Measurements from ENCODE around the gene NLGN1.

- TF ChIP-seq ISL1 (CRISPR knock-in tag; IDR thresholded peaks at IDR 0.05) (no peak), BACH2 (CRISPR knock-in tag; IDR thresholded peaks at IDR 0.05; ENCODE audit: borderline replicate concordance) (no peak), TCF4 (CRISPR knock-in tag; IDR thresholded peaks at IDR 0.05; ENCODE audit: borderline replicate concordance) (no peak), ZNF70 (CRISPR knock-in tag; IDR thresholded peaks at IDR 0.05) (no peak), RARB (CRISPR knock-in tag; IDR thresholded peaks at IDR 0.05) (no peak), OSR1 (CRISPR knock-in tag; IDR thresholded peaks at IDR 0.05) (no peak), ZNF8 (CRISPR knock-in tag; IDR thresholded peaks at IDR 0.05) (no peak), ARNTL (CRISPR knock-in tag; IDR thresholded peaks at IDR 0.05; ENCODE audit: borderline replicate concordance, low read depth) (no peak), ZFP3 (CRISPR knock-in tag; IDR thresholded peaks at IDR 0.05) (no peak), SNAI2 (CRISPR knock-in tag; IDR thresholded peaks at IDR 0.05) (no peak)
- TF ChIP-seq, protein P1, sequence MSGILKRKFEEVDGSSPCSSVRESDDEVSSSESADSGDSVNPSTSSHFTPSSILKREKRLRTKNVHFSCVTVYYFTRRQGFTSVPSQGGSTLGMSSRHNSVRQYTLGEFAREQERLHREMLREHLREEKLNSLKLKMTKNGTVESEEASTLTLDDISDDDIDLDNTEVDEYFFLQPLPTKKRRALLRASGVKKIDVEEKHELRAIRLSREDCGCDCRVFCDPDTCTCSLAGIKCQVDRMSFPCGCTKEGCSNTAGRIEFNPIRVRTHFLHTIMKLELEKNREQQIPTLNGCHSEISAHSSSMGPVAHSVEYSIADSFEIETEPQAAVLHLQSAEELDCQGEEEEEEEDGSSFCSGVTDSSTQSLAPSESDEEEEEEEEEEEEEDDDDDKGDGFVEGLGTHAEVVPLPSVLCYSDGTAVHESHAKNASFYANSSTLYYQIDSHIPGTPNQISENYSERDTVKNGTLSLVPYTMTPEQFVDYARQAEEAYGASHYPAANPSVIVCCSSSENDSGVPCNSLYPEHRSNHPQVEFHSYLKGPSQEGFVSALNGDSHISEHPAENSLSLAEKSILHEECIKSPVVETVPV (CRISPR knock-in tag; IDR thresholded peaks at IDR 0.05), result no peak
- TF ChIP-seq, protein P2, sequence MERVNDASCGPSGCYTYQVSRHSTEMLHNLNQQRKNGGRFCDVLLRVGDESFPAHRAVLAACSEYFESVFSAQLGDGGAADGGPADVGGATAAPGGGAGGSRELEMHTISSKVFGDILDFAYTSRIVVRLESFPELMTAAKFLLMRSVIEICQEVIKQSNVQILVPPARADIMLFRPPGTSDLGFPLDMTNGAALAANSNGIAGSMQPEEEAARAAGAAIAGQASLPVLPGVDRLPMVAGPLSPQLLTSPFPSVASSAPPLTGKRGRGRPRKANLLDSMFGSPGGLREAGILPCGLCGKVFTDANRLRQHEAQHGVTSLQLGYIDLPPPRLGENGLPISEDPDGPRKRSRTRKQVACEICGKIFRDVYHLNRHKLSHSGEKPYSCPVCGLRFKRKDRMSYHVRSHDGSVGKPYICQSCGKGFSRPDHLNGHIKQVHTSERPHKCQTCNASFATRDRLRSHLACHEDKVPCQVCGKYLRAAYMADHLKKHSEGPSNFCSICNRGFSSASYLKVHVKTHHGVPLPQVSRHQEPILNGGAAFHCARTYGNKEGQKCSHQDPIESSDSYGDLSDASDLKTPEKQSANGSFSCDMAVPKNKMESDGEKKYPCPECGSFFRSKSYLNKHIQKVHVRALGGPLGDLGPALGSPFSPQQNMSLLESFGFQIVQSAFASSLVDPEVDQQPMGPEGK (CRISPR knock-in tag; IDR thresholded peaks at IDR 0.05; ENCODE audit: borderline replicate concordance), result no peak
- TF ChIP-seq, protein P3, sequence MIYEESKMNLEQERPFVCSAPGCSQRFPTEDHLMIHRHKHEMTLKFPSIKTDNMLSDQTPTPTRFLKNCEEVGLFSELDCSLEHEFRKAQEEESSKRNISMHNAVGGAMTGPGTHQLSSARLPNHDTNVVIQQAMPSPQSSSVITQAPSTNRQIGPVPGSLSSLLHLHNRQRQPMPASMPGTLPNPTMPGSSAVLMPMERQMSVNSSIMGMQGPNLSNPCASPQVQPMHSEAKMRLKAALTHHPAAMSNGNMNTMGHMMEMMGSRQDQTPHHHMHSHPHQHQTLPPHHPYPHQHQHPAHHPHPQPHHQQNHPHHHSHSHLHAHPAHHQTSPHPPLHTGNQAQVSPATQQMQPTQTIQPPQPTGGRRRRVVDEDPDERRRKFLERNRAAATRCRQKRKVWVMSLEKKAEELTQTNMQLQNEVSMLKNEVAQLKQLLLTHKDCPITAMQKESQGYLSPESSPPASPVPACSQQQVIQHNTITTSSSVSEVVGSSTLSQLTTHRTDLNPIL (CRISPR knock-in tag; IDR thresholded peaks at IDR 0.05; ENCODE audit: low read depth), result no peak
These were observed 873.3 kb downstream of the NLGN1 start for GRCh38 chr3:174270841-174271240.

All from SK-N-SH treated with all-trans-retinoic acid at 6 μM for 48 hours (cell line).